IPS DF 19.7 (cell line): Measurements from ENCODE around the gene NARF.
"Not testable (repeated sequence)": the region's sequence is repeated elsewhere in the genome, so short reads cannot be mapped to it uniquely, and the experiment has no call there.

ENCODE experiments used
- DNase-seq: peaks from one replicate; pipeline ENCODE4 v3.0.0-alpha.2; 2013; ENCODE audit warnings: low read depth, low spot score

NARF gene

DNA sequence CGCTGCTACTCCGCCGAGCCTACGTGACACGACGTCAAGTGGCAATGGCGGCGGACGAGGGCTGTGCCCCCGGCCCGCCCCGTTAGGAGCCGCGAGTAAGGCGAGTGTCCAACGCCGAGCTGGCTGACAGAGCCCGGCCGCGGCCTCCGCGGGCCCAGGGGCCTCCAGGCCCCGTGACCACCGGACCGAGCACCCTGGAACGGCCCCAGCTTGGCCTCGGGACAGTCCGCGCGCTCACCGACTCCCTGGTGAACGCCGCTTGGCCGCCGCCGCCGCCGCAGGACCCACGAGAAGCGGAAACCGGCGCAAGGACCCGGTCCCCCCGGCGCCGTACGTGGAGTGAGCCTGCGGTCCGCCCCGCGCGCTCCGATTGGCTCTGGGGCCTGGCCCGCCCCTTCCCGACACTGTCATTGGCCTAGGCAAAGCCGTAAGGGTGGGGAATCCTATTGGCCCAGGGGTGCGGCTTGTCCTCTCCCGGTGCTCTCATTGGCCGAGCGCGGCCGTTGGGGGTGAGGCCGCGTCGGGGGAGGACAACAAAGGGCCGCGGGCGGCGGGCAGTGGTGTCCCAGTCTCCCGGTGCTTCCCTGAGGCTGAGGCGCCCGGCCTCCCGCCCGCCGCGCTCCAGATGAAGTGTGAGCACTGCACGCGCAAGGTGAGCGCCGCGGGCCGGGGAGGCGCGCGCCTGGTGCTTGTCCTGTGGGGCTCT lies at the start of gene NARF:
Gene NARF, plus strand, starts transcription at position 563 of the 706 bp plus-strand sequence. Its CDS starts 63 bp downstream, at position 626.
- DNase-seq: peak; percentile 93

DNA sequence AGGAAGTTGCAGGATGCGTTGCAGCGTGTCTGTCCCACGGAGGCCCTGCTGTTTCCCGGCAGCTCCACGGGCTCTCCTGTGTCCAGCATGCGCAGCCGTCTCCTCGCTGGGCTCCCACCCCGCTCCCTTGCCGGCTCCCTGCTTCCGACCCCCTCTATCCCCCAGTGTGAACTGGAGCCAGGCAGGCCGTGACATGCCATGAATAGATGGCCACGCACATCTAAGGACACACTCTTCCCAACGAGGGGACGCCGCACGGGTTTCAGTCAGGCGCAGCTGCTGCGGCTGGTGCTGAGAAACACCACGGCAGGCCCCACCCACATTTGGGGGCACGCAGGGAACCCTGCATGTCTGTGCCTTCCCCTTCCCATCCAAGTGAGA lies 49.6 kb upstream of the NARF start:
- DNase-seq: no peak

DNA sequence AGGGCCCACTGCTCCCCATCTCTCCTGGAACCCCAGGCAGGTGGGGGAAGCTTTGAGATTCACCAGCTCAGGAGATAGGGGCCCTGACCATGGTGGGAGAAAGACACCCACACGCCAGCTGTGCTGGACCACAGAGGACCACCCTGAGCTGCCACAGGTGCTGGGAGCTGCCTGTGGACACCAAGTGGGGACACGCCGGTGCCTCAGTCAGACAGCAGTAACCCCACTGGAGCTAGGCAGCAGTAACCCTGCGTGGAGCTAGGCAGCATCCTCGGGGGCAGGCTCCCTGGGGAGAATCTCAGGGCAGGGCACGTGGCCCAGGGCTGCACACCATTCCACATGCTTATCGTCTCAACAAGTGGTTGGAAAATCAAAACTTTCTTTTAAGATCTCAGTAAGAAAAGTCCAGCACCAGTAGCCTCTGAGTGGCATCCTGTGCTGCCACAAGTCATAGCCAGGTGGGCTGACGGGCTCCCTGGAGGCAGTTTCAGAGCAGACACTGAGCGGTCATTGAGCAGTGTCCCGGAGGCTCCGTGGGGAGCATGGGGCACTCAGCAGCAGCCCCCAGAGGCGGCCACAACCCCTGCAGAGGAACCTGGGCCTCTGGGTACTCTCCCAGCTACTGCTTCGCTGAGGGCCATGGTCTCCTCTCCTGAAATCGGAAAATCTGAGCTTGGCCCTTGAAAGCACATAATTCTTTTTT lies 48.4 kb upstream of the NARF start:
- no peak for DNase-seq

DNA sequence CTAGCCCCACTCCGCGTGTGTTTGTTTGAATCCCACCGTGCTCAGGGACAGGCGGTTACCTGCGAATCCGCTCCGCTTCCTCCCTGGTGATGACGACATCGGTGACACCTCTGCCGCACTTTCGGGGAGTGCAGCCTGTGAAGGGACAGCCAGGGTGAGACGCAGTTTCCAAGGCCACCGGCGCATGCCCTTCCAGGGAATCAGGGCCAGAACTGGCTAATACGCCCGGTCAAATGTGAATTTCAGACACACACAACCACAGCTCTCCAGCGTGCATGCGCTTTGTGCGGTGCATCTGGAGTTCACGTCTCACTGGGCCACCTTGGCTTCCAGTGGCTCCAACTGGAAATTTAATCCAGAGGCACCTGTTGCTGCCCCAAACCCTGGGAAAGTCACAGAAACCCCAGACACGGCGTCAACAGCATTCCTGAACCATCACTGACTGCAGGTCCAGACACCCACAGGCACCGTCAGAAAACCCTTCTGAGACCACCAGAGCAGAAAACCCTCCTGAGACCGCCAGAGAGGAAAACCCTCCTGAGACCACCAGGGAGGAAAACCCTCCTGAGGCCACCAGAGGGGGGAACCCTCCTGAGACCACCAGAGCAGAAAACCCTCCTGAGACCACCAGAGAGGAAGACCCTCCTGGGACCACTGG lies 47.0 kb upstream of the NARF start:
- DNase-seq: no peak

- DNase-seq: not testable (repeated sequence)
These were observed 46.5 kb upstream of the NARF start for GRCh38 chr17:82412081-82412480.

DNA sequence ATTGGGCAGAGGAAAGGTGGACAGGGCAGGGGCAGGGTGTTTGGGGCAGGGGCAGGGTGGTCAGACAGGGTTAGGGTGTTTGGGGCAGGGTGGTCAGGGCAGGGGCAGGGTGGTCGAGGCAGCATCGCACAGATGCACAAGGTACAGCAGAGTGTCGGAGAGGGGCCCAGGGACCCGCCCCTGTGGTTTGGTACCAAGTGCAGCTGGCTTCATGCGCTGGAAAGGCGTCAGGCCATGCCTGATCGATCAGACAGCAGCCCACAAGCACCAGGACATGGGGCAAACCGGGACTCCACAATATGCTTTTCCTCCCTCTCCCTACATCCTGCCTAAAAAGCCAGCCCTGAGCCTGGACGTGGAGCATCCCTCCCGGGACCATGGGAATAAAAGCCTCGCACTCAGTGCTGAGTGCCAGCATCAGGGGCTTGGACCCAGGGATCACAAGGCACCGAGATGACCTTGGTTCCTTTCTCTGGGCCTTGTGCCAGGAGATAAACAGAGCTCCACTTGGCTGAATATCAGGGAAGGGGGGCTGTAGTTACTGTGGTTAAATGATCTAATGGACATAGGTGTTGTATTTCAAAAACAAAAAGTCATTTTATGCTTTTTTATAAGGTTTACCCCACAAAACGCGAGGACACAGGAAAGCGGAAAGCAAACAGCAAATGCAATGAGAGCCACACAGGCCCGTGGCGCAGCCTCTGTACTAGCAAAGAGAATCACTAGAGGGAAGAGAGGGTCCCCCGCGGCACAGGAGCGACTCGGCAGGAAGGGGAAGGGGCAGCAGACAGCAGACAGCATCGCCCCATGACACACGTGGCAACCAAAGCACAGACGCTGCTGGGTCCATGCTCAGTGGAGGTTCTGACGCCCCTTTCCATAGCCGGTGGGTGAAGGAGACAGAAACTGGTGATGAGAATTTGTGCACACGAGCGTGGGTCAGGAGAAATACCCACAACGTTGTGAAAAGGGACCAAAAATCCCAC lies 45.7 kb upstream of the NARF start:
- no peak for DNase-seq

GRCh38 chr17:82414548-82415281 lies 43.8 kb upstream of the NARF start:
- DNase-seq: no peak

GRCh38 chr17:82415336-82415735 lies 43.2 kb upstream of the NARF start:
- DNase-seq: no peak

- DNase-seq: no peak
These were observed 42.8 kb upstream of the NARF start for GRCh38 chr17:82415786-82416185.

GRCh38 chr17:82416264-82416663 lies 42.3 kb upstream of the NARF start:
- DNase-seq: no peak

DNA sequence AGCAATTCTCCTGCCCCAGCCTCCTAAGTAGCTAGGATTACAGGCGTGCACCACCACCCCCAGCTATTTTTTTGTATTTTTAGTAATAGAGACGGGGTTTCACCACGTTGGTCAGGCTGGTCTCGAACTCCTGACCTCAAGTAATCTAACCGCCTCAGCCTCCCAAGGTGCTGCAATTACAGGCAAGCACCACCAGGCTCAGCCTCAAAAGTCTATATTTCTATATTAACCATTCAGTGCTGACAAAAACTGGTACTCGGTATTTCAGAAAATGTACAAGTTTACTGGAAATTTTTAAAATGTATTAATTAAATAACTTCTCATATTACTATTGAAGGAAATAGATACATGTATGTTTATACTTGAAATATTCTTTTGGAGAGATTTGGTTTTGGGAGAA lies 41.8 kb upstream of the NARF start:
- no peak for DNase-seq

DNA sequence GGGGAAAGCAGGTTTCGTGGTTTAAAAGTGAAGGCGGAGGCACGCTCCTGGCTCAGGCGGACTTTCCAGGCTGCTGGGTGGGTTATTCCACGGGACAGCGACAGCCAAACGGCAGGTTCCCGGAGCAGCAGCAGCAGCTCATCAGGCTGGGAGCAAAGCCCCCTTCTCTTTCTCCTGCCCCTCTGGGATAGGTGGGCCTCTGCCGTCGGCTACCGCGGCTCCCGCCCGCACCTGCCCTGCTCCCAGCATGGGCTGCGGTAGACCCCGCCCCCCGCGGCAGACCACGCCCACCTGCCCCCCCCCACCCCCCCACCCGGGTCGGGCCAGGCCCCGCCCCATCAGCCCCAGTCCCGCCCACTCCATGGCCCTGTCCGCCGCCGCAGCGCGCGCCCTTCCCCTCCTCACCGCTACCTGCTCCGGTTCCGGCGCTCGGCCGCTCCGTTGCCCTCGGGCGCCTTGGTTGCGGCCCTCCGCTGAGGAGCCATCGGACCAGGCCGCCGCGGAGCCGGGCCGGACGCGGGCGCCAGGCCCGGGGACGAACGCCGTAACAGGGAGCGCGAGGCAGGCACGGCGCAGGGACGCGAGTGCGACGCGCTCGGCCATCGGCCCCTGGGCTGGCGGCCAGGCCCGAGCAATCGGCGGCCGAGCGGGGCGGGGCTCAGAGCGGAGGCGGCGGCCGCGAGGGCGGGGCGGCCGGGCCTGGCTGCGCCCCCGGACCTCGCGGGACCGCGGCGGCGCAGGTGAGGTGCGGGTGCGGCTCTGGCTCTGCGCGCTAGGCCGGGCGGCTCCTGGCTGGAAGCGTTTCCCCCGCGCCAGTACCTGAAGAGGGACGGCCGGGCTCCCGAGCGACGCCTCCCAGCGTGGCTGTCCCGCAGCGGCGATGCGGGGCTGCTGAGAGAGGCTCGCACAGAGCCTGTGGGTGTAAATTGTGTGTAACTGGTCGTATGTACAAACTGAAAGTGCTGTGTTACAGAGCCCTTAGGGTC lies 40.2 kb upstream of the NARF start, which contains the start of the genes HEXD and OGFOD3:
Gene HEXD, plus strand, starts transcription at position 347 of the 986 bp plus-strand sequence. CDS start 1,453 bp downstream, outside the sequence.
Gene OGFOD3, minus strand, starts transcription at position 586 of the 986 bp plus-strand sequence. Its CDS starts 101 bp downstream, at position 485.
- DNase-seq: no peak

DNA sequence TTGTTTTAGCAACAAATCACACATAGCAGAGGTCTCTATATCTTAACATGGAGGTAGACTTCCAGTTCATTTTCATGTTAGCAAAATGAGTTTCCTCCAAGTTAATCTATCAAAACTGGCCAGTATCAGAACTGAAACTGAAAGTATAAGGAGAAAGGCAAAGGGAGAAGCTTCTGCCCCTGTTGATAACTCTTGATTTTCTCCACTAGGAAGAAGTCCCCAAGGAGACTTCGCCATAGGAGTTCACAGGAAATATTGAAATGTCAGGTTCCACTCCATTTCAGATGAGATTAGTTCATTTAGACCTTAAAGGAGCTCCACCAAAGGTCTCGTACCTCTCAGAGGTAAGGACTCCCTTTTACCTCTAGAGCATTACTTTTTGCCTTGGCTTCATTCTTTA lies 39.0 kb upstream of the NARF start:
- DNase-seq: no peak

DNA sequence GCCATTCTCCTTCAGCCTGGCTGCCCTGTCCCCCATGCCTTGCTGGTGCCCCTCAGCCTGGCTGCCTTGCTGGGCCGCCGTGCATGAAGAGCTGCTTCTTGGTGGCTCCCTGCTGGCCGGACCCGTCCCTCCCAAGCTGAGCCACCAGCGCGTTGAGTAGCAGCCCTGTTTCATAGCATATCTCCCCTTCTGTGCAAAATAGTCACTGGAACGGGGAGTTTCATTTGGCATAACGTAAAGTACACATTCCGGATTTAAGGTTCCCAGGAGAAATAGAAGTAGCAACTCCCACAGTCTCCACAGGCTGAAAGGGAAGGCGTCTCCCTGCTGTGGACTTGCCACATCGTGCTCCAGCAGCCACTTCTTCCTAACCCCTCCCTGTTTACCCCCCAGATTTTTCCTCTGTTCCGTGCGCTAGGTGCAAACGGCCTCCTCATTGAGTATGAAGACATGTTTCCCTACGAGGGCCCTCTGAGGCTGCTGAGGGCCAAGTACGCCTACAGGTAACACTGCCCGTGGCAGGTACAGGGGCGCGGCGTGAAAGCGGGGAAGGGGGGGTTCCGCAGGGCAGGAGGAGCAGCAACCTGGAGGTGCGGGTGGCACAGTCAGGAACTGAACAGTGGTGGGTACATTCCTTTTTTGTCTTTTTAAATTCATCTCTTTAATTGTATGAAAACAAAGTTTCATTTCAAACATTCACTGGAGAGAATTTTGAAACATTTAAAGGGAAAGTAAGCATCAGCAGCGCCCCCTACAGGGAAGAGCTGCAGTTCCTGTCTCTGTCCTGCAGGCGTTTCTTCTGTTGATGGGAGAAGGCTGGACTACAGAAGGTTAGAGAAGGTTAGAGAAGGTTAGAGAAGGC lies 34.3 kb upstream of the NARF start:
- no peak for DNase-seq

DNA sequence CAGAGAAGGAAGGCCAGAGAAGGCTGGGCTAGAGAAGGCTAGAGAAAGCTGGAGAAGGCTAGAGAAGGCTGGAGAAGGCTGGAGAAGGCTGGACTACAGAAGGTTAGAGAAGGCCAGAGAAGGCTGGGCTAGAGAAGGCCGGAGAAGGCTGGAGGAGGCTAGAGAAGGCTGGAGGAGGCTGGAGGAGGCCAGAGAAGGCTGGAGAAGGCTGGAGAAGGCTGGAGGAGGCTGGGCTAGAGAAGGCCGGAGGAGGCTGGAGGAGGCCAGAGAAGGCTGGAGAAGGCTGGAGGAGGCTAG lies 33.7 kb upstream of the NARF start:
- no peak for DNase-seq

DNA sequence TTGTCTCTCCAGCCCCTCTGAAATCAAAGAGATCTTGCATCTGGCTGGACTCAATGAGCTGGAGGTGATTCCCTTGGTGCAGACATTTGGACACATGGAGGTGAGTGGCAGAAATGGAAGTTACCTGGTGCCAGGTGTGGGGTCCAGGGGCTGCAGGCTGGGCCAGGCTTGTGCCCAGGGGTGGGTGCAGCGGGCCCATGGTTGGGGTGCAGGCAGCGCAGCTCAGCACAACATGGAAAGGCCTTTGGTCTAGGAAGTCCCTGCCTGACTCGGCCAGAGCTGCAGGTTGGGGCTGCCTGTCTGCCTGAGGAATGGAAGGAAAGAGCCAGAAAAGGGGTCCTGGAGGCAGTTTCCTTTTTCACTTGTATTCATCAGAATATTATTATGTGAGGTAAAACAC lies 30.0 kb upstream of the NARF start:
- DNase-seq: no peak

GRCh38 chr17:82429824-82430223 lies 28.7 kb upstream of the NARF start:
- DNase-seq: no peak

DNA sequence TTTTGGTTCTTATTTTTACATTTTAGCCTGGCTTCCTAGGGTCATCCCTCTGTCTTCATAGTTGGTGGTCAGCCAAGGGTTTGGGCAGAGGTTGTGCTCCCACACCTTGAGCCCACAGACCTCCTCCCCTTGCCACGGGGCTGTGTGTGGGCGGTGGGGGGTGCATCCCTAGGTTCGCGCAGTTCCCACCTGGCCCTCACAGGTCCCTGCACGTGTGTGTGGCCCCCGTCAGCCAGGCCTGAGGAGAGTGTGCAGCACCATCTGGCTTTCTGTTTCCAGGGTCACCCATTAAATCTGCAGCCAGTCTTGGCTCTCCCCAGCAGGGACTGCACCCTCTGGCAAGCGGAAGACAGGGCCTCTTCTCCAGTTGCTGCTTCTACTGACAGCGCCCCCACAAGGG lies 26.5 kb upstream of the NARF start:
- DNase-seq: no peak
